Ovary (tissue), 3 donors: ENCODE data around the gene AURKB.

ENCODE experiments used
- CTCF ChIP-seq, 3 donors: fragments of 450-650 bp in 2 of 3; fragments of 200-600 bp in 1 of 3; IDR thresholded peaks; one replicate each; pipeline versions ENCODE4 v1.5.1 to v1.8.0; 2016 to 2022; ENCODE audit warnings: antibody characterized with exemption in 3 of 3, mild to moderate bottlenecking in 1 of 3
- EP300 ChIP-seq: sonication (generic); formaldehyde crosslinking; IDR thresholded peaks from one replicate; pipeline ENCODE4 v1.6.1; 2017; ENCODE audit warnings: antibody characterized with exemption
- POLR2A ChIP-seq: fragments of 450-650 bp; IDR thresholded peaks from one replicate; pipeline ENCODE4 v1.6.1; 2017; ENCODE audit warnings: antibody characterized with exemption, mild to moderate bottlenecking, moderate library complexity
- donor health status: DM: no; HTN: no; CAD: no.

GRCh38 chr17:8249621-8250500, 39.5 kb upstream of the AURKB start:
- no peak for TF ChIP-seq CTCF (IDR thresholded peaks at IDR 0.05)
- TF ChIP-seq POLR2A, result no peak
- TF ChIP-seq EP300, result no peak
